Osteoblast (primary cell): ENCODE data around the gene TCF20. TPM values are rescaled to one million over a fixed set of nuclear protein-coding genes. Genes with fewer than 3 reads are reported as not detected.

Experiments
- DNase-seq: peaks from one replicate; pipeline ENCODE4 v3.0.0; 2011; ENCODE audit warnings: low spot score, mixed read lengths; ENCODE audit not compliant: insufficient read length; ENCODE audit errors: missing footprints
- H2AFZ ChIP-seq: 2 replicates; pipeline ENCODE4 v1.6.0; 2011; ENCODE audit warnings: mild to moderate bottlenecking, low read length
- H3K27ac ChIP-seq: 2 replicates; pipeline ENCODE4 v1.5.1; 2011; ENCODE audit warnings: mild to moderate bottlenecking, low read depth, low read length, moderate library complexity
- H3K27me3 ChIP-seq: 2 replicates; pipeline ENCODE4 v1.6.0; 2012; ENCODE audit warnings: mild to moderate bottlenecking, control low read depth, inconsistent platforms, low read length, moderate library complexity; ENCODE audit not compliant: insufficient read depth
- H3K36me3 ChIP-seq: 2 replicates; pipeline ENCODE4 v1.5.1; 2011; ENCODE audit warnings: mild to moderate bottlenecking, low read length, control low read depth, moderate library complexity; ENCODE audit not compliant: insufficient read depth
- H3K4me1 ChIP-seq: 2 replicates; pipeline ENCODE4 v1.5.1; 2011; ENCODE audit warnings: mild to moderate bottlenecking, low read length, control low read depth, moderate library complexity; ENCODE audit not compliant: insufficient read depth
- H3K4me2 ChIP-seq: 2 replicates; pipeline ENCODE4 v1.6.0; 2011; ENCODE audit warnings: mild to moderate bottlenecking, low read length; ENCODE audit not compliant: insufficient read depth
- H3K4me3 ChIP-seq: fragments of 200-600 bp; sonication (generic); 3 replicates; pipeline ENCODE4 v1.5.1; 2012; ENCODE audit warnings: mild to moderate bottlenecking, low read length, inconsistent platforms; ENCODE audit not compliant: insufficient read depth
- H3K79me2 ChIP-seq: 2 replicates; pipeline ENCODE4 v1.6.0; 2012; ENCODE audit warnings: mild to moderate bottlenecking, low read length, control low read depth, inconsistent platforms; ENCODE audit not compliant: insufficient read depth
- H3K9me3 ChIP-seq: 2 replicates; pipeline ENCODE4 v1.5.1; 2011; ENCODE audit warnings: low read depth, low read length, control low read depth
- H4K20me1 ChIP-seq: 2 replicates; pipeline ENCODE4 v1.6.0; 2012; ENCODE audit warnings: mild to moderate bottlenecking, low read length, control low read depth; ENCODE audit not compliant: insufficient read depth
- total RNA-seq: library from RNA; depleted of rRNA; stranded (reverse); fragments of >200 nt; gene quantifications from 2 replicates; pipeline ENCODE4 v1.2.3, GENCODE V29; 2012
- TF ChIP-seq, protein P1 (sequence below): IDR thresholded peaks from 2 replicates; pipeline ENCODE4 v1.5.1; 2011; ENCODE audit warnings: mild to moderate bottlenecking, low read depth, low read length, moderate library complexity; ENCODE audit errors: extremely low read depth

The TCF20 gene
- total RNA-seq, 1 donor = 35.1 TPM

- Histone ChIP-seq H3K9me3 (no peaks in the 10 kb centered on the region), H3K27me3 (no peaks in the 10 kb centered on the region), H3K4me1 (no peaks in the 10 kb centered on the region), H3K27ac (no peak overlapping the region), H3K4me2 (no peak overlapping the region), H3K79me2 (no peaks in the 10 kb centered on the region), H4K20me1 (peaks cover 9% of the 10 kb centered on the region), H3K4me3 (no peak overlapping the region), H2AFZ (no peak overlapping the region), H3K36me3 (no peaks in the 10 kb centered on the region)
- TF ChIP-seq, protein P1, sequence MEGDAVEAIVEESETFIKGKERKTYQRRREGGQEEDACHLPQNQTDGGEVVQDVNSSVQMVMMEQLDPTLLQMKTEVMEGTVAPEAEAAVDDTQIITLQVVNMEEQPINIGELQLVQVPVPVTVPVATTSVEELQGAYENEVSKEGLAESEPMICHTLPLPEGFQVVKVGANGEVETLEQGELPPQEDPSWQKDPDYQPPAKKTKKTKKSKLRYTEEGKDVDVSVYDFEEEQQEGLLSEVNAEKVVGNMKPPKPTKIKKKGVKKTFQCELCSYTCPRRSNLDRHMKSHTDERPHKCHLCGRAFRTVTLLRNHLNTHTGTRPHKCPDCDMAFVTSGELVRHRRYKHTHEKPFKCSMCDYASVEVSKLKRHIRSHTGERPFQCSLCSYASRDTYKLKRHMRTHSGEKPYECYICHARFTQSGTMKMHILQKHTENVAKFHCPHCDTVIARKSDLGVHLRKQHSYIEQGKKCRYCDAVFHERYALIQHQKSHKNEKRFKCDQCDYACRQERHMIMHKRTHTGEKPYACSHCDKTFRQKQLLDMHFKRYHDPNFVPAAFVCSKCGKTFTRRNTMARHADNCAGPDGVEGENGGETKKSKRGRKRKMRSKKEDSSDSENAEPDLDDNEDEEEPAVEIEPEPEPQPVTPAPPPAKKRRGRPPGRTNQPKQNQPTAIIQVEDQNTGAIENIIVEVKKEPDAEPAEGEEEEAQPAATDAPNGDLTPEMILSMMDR = no peak
- peak; percentile 99 for DNase-seq
These were observed 23.9 kb upstream of the TCF20 start for GRCh38 chr22:42294034-42294985.

GRCh38 chr22:42292732-42293520 is 22.5 kb upstream of the TCF20 start:
- no peak for DNase-seq
- Histone ChIP-seq H3K36me3 (no peaks in the 10 kb centered on the region), H3K4me1 (no peaks in the 10 kb centered on the region), H3K9me3 (no peaks in the 10 kb centered on the region), H4K20me1 (peaks cover 9% of the 10 kb centered on the region), H2AFZ (no peak overlapping the region), H3K79me2 (no peaks in the 10 kb centered on the region), H3K27ac (no peak overlapping the region), H3K4me3 (no peak overlapping the region), H3K27me3 (no peaks in the 10 kb centered on the region), H3K4me2 (no peak overlapping the region)
- TF ChIP-seq, protein P1 = no peak

DNA sequence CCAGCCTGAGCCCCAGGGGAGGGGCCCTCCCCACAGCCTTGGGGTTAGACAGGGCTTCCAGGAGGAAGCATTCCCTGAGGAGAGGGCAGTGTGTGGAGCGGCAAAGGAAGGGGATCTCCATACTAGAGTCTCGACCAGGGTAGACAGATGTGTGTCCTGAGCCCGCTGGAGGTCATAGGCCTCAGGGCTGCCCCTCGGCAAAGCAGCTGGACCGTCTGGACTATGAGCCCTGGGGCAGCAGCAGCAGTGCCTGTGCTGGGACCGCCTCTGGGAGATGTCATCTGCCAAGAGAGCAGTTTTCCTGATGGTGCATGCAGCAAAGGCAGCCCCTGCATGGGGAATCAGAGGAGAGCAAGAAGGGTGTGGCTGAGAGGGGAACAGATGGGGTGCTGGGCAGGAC is 20.8 kb upstream of the TCF20 start:
- Histone ChIP-seq H3K27me3 (peaks cover 6% of the 10 kb centered on the region), H3K4me1 (no peaks in the 10 kb centered on the region), H2AFZ (no peak overlapping the region), H4K20me1 (peaks cover 9% of the 10 kb centered on the region), H3K36me3 (no peaks in the 10 kb centered on the region), H3K4me3 (no peak overlapping the region), H3K79me2 (no peaks in the 10 kb centered on the region), H3K9me3 (no peaks in the 10 kb centered on the region), H3K4me2 (no peak overlapping the region), H3K27ac (no peak overlapping the region)
- TF ChIP-seq, protein P1 = no peak
- no peak for DNase-seq
